Measurements from ENCODE around the gene PAQR7.
"Not testable (repeated sequence)": the region's sequence is repeated elsewhere in the genome, so short reads cannot be mapped to it uniquely, and the experiment has no call there.

The PAQR7 gene

DNA sequence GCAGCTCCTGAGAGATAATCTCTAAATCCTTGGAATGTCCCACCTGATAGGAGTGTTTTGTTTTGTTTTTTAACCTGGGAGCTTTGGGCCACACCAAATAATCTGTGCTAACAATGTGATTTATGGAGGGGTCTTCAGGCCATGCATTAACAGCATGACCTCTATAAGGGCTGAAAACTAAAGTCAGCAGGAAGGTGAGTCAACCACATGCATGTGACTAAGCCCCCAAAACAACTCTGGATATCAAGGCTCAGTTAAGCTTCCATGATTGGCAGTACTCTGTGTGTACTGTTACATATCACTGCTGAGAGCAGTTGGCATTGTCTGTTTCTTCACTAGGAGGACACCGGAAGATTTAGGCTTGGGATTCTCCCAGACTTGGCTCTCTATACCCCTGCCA lies 27.0 kb downstream of the PAQR7 start:
- no peak overlapping the region for H3K27ac ChIP-seq
- CTCF ChIA-PET, result interaction anchor here (0.8 kb wide), 1 partner anchor 11 kb away, joined by 3 read pairs; no protein-coding TSS in a partner anchor
- POLR2A ChIA-PET (ENCODE audit: low non-redundant PET), result no interaction called here
- TF ChIP-seq, protein P1, sequence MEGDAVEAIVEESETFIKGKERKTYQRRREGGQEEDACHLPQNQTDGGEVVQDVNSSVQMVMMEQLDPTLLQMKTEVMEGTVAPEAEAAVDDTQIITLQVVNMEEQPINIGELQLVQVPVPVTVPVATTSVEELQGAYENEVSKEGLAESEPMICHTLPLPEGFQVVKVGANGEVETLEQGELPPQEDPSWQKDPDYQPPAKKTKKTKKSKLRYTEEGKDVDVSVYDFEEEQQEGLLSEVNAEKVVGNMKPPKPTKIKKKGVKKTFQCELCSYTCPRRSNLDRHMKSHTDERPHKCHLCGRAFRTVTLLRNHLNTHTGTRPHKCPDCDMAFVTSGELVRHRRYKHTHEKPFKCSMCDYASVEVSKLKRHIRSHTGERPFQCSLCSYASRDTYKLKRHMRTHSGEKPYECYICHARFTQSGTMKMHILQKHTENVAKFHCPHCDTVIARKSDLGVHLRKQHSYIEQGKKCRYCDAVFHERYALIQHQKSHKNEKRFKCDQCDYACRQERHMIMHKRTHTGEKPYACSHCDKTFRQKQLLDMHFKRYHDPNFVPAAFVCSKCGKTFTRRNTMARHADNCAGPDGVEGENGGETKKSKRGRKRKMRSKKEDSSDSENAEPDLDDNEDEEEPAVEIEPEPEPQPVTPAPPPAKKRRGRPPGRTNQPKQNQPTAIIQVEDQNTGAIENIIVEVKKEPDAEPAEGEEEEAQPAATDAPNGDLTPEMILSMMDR (conservative IDR thresholded peaks at IDR 0.05; ENCODE audit: low read depth), result no peak
- no peak for DNase-seq (ENCODE audit: low spot score)

DNA sequence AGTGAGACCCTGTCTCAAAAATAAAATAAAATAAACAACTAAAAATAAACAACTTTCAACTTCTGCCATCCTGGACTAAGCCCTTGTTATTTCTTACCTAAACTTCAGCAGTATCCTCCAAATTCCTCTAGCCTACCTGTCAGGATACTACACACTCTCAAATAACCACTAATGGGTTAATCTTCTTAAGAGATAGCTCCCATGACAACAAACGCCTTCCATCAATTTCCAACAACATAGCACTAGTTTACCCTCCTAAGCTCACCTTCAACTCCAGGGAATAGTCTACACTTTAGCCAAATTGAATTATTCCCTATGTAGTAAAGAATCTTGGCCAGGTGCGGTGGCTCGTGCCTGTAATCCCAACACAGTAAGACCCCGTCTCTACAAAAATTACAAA lies 27.6 kb downstream of the PAQR7 start:
- POLR2A ChIA-PET (ENCODE audit: low non-redundant PET), result no interaction called here
- TF ChIP-seq, protein P1 (conservative IDR thresholded peaks at IDR 0.05; ENCODE audit: low read depth), result no peak
- CTCF ChIA-PET, result no interaction called here
- no peak for DNase-seq (ENCODE audit: low spot score)
- no peak overlapping the region for H3K27ac ChIP-seq

DNA sequence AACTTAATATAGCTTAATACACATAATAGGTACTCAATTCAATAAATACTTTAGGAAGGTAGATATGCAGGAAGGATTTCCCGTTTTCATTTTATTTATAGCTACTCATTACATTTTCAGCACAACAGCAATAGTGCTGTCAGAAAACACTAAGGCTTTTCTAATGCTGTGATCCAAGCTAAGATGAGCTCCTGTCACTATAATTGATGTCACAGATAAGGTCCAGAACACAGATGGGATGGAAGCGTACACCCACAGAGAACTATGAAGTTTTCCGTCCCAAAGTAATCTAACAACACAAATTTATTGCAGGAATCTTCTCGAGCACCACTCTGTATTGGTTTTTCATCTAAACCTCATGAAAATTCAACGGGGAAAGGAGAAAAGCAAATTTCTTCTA lies 29.8 kb downstream of the PAQR7 start:
- no peak overlapping the region for H3K27ac ChIP-seq
- no peak for DNase-seq (ENCODE audit: low spot score)
- TF ChIP-seq, protein P1 (conservative IDR thresholded peaks at IDR 0.05; ENCODE audit: low read depth), result no peak
- CTCF ChIA-PET, result no interaction called here
- POLR2A ChIA-PET (ENCODE audit: low non-redundant PET), result no interaction called here

DNA sequence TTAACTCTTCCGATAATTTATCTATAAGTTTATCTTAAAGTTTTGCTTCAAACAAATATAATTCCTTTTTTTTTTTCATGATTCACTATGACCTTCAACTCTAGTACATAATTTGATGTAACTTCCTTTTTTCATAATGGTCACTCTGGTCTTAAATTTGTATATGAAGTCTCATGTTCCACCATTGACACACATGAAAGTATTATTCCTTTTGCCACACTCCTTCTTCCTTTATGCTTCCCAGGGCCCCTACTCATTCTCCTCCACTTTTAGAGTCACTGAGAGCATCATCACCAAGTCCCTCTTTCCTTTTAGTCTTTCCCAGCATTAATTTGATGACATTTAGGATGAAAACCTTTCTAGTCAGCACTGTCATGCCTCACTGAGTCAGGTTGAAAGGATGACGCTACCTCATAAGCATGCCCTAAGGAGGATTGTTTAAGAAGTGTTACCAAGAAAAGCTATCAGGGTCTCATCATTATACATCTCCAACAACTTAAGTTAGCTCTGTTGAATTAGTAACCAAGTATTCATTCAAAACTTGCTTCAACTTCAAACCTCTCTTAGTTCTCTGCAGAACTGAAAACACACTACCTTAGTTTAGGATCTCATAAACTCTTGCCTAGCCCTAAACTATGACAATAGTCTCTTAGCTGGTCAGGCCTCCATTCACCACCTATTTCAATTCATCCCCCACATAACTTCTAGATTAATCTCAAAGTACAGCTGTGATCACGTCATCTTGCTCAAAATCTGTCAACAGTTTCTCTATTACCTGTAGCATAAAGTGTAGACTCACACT lies 30.8 kb downstream of the PAQR7 start:
- POLR2A ChIA-PET (ENCODE audit: low non-redundant PET), result interaction anchor here (0.6 kb wide), 1 partner anchor 45 kb away, joined by 5 read pairs; no protein-coding TSS in a partner anchor
- CTCF ChIA-PET, result no interaction called here
- TF ChIP-seq, protein P1 (conservative IDR thresholded peaks at IDR 0.05; ENCODE audit: low read depth), result no peak
- no peak for DNase-seq (ENCODE audit: low spot score)
- no peak overlapping the region for H3K27ac ChIP-seq

DNA sequence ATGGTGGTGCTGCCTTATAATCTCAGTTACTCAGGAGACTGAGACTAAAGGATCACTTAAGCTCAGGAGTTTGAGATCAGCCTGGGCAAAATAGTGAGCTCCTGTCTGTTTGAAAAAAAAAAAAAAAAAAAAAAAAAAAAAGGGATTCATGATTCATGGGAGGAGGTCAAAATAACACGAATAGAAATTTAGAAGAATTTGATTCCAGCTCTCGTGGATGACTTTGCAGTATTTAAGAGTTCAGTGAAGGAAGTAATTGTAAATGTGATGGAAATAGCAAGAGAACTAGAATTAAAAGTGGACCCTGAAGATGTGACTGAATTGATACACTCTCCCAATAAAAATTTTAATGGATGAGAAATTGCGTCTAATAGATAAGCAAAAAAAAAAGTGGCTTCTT lies 32.0 kb downstream of the PAQR7 start:
- DNase-seq (ENCODE audit: low spot score), result no peak
- no peak overlapping the region for H3K27ac ChIP-seq
- POLR2A ChIA-PET (ENCODE audit: low non-redundant PET), result no interaction called here
- CTCF ChIA-PET, result no interaction called here
- TF ChIP-seq, protein P1 (conservative IDR thresholded peaks at IDR 0.05; ENCODE audit: low read depth), result no peak

DNA sequence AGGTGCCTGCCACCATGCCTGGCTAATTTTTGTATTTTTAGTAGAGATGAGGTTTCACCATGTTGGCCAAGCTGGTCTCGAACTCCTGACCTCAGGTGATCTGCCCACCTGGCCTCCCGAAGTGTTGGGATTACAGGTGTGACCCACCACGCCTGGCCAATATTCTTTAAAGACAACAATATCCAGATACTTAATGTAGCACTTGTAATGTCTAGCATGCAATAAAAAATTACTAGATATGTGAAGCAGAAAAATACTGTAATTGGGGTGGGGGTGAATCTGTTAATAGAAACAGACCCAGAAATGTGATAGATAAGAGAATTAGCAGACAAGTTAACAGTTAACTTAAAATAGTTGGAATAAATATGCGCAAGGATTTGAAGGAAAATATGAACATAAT lies 35.7 kb downstream of the PAQR7 start:
- DNase-seq (ENCODE audit: low spot score); H3K27ac ChIP-seq; POLR2A ChIA-PET (ENCODE audit: low non-redundant PET): not testable (repeated sequence)
- CTCF ChIA-PET, result interaction anchor here (0.7 to 0.8 kb wide), 3 partner anchors 56 to 384 kb away, joined by 3 to 5 read pairs (median 4); no protein-coding TSS in a partner anchor

DNA sequence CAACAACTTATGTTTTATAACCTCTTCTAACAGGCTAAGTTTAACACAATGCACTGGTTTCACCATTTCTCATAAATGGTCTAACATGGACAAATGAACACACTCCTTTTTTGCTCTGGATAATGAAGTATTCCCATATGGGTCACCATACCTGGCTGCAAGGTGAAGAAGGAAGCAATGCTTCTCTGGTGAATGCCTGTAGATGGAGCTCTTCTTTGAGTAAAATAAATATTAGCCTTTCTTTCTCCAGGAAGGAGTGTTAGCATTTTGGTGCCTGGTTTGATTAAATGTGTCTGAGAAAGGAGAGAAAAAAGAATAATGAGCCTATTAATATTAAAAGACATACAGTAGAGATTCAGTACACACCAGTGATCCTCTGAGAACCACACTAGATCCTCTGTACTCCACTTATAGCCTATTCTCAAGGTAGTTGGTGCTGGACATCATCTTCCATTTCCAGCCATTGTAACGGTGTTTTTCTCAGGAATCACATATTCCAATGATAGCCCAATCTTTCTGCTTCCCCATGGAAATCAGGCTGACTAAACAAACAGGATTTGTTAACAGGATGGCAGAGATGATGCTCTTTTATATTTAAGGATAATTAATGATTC lies 38.1 kb downstream of the PAQR7 start:
- peak; percentile 42 for DNase-seq (ENCODE audit: low spot score)
- TF ChIP-seq, protein P1 (conservative IDR thresholded peaks at IDR 0.05; ENCODE audit: low read depth), result peak; percentile 62
- ChIA-PET CTCF (interaction anchor here (0.6 to 1.0 kb wide), 6 partner anchors 9 to 844 kb away, joined by 3 to 5 read pairs (median 3); no protein-coding TSS in a partner anchor), POLR2A (ENCODE audit: low non-redundant PET) (interaction anchor here (0.7 kb wide), 1 partner anchor 38 kb away, joined by 3 read pairs; the partner anchor contains the start of gene PAQR7)
- H3K27ac ChIP-seq, result no peak overlapping the region

All from RWPE1 (cell line).